Fibroblast of villous mesenchyme (primary cell): Measurements from ENCODE around the gene RFX6. TPM values are rescaled to one million over a fixed set of nuclear protein-coding genes. Genes with fewer than 3 reads are reported as not detected.
"Not testable (repeated sequence)": the region's sequence is repeated elsewhere in the genome, so short reads cannot be mapped to it uniquely, and the experiment has no call there.

Experiments
- DNase-seq: peaks from one replicate; pipeline ENCODE4 v3.0.0-alpha.2; 2010; ENCODE audit warnings: low read depth
- H3K4me3 ChIP-seq: 2 replicates; pipeline ENCODE4 v1.5.1; 2011; ENCODE audit warnings: low read depth, mild to moderate bottlenecking, low read length
- total RNA-seq: library from RNA; depleted of rRNA; stranded (reverse); fragments of >200 nt; gene quantifications from 2 replicates; pipeline ENCODE4 v1.2.3, GENCODE V29; 2012
- TF ChIP-seq, protein P1 (sequence below): IDR thresholded peaks from 2 replicates; pipeline ENCODE4 v1.5.1; 2012; ENCODE audit warnings: low read depth, mild to moderate bottlenecking, low read length; ENCODE audit not compliant: insufficient read depth

RFX6 gene, protein sequence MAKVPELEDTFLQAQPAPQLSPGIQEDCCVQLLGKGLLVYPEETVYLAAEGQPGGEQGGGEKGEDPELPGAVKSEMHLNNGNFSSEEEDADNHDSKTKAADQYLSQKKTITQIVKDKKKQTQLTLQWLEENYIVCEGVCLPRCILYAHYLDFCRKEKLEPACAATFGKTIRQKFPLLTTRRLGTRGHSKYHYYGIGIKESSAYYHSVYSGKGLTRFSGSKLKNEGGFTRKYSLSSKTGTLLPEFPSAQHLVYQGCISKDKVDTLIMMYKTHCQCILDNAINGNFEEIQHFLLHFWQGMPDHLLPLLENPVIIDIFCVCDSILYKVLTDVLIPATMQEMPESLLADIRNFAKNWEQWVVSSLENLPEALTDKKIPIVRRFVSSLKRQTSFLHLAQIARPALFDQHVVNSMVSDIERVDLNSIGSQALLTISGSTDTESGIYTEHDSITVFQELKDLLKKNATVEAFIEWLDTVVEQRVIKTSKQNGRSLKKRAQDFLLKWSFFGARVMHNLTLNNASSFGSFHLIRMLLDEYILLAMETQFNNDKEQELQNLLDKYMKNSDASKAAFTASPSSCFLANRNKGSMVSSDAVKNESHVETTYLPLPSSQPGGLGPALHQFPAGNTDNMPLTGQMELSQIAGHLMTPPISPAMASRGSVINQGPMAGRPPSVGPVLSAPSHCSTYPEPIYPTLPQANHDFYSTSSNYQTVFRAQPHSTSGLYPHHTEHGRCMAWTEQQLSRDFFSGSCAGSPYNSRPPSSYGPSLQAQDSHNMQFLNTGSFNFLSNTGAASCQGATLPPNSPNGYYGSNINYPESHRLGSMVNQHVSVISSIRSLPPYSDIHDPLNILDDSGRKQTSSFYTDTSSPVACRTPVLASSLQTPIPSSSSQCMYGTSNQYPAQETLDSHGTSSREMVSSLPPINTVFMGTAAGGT
- total RNA-seq: not detected in 2 replicates

DNA sequence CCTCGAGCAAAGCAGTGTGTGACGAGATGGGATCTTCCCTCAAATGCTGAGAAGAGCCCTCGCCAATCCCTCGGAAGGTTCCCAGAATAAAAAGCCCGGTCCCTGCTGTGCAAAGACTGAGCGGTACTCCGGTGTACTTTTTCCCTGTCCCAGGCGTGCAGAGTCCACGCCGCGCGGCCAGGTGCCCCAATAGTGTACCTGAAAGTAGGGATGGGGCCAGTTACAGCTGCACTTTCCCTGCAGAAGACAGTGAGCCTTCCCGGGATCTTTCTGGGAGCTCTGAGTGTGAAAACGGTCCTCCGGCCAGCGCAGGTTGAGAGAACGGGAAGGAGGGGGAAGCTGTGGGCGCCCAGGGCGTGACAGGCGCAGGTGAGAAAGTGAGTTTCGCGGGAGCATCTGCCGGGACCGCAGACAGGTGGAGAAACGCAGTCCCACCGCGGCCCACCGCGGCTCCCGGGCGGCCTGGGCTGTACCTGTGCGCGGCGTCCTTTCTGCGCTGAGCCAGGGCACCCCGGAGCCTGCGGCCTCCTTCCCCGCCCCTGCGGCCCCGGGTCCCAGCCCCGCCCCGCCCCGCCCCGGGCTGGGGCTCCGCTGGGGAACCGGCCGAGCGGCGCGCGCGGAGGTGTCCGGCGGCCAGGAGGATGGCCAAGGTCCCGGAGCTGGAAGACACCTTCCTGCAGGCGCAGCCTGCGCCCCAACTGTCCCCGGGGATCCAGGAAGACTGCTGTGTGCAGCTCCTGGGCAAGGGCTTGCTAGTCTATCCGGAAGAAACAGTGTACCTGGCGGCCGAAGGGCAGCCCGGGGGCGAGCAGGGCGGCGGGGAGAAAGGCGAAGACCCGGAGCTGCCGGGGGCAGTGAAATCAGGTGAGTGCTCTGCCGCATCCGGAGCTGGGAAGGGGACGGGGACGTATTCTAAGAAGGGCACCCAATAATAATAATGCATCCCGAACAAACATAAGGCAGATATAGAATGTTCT is at the start of gene RFX6:
Gene RFX6 (plus strand): TSS at position 608 of the 977 bp plus-strand sequence. CDS start 34 bp downstream, at position 642.
- H3K4me3 ChIP-seq: no peak within 1 kb of the TSS
- TF ChIP-seq, protein P1, sequence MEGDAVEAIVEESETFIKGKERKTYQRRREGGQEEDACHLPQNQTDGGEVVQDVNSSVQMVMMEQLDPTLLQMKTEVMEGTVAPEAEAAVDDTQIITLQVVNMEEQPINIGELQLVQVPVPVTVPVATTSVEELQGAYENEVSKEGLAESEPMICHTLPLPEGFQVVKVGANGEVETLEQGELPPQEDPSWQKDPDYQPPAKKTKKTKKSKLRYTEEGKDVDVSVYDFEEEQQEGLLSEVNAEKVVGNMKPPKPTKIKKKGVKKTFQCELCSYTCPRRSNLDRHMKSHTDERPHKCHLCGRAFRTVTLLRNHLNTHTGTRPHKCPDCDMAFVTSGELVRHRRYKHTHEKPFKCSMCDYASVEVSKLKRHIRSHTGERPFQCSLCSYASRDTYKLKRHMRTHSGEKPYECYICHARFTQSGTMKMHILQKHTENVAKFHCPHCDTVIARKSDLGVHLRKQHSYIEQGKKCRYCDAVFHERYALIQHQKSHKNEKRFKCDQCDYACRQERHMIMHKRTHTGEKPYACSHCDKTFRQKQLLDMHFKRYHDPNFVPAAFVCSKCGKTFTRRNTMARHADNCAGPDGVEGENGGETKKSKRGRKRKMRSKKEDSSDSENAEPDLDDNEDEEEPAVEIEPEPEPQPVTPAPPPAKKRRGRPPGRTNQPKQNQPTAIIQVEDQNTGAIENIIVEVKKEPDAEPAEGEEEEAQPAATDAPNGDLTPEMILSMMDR: no peak
- DNase-seq: no peak

DNA sequence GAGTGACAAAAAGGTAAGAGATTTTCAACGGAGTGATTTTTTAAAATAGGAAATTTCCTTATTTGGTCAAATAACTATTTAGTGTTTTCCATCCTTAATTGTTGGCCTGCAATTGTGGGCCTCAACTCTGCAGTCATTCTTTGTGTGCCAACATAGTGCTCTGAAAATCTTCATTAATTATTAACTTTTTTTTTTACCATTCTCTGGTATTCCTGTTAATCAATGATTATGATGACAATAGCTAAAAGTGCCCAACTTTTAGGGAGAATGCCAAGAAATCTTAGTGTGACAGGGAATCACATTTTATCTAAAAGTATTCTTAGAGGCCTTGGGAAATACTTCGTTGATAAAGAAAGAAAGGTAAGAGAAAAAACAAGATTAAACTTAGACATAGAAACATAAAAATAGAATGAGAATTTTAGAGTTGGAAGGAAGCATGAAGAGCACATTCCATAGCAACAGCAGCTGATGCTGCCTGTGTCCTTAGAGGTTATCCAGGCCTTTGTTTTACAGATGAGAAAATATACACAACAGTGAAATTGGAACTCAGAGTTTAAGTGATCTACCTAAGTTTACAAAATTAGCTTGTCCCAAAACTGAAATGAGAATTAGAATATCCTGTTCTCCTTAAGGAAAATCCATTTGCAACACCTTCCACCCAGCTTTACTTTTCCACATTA is 49.3 kb upstream of the RFX6 start:
- TF ChIP-seq, protein P1: no peak
- no peak overlapping the region for H3K4me3 ChIP-seq
- no peak for DNase-seq

DNA sequence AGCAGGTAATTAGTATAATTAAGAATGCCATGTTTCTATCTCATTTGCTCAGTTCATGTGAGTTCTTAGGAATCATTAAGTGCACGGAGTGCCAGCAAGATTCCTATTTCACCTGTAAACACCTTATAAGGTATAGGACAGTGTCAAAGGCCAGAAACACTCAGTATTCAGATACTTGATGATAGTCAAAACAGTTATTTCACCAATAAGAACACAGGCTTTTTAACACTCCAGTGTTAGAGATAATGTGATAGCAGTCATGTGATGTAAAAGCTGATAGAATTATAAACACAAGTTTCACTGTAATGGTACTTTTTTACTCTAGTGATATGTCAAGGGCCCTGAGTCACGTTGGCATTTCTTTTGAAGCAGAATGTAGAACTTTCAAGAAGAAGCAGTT is 48.1 kb upstream of the RFX6 start, which contains the start of gene GPRC6A:
Gene GPRC6A (minus strand): TSS at position 101 of the 400 bp plus-strand sequence. CDS start 70 bp downstream, at position 31.
- DNase-seq: no peak
- H3K4me3 ChIP-seq: no peak within 1 kb of the TSS
- TF ChIP-seq, protein P1: no peak

DNA sequence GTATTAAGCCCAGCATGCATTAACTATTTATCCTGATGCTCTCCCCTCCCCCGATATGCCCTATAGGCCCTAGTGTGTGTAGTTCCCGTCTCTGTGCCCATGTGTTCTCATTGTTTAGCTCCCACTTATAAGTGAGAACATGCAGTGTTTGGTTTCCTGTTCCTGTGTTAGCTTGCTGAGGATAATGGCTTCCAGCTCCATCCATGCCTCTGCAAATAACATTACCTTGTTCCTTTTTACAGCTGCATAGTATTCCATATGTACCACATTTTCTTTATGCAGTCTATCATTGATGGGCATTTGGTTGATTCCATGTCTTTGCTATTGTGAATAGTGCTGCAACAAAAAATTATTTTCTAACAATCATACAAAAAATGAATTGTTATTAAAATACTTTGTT is 42.5 kb upstream of the RFX6 start:
- DNase-seq: not testable (repeated sequence)

DNA sequence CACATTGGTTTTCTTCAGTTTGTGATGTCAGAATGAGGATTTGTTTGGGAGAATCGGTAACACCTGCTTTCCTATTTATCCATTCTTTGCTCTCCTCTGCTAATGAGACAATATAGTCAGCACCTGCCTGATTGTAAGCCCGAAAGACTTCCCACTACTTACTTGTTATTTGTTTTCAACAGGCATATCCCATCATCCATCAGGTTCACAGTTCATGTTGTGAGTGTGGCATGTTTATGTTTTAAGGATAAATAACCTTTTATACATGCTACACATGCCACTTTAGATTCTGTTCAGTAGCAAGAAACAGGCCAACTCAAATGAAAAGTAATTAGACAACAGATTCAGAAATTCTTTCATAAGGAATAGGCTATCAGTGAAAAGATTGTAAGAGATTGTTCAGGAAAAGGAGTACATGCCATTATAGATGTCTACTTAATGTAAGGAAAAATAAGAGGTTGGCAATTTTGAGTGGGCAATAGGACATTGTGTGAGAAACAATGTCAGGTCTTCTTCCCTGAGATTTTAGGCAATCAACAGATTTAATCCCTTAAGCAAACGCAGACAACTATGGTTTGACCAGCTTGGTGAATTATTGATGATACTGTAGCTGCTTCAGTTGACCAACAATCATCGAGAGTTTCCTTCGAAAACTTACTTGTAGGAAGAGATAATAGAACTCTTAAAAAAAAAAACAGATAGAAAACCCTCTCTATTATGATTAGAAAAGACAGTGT is 40.3 kb upstream of the RFX6 start:
- DNase-seq: no peak
- no peak overlapping the region for H3K4me3 ChIP-seq
- TF ChIP-seq, protein P1: no peak

More for the DNA sequence above, 42.5 kb upstream of the RFX6 start:
- not testable (repeated sequence) for H3K4me3 ChIP-seq

DNA sequence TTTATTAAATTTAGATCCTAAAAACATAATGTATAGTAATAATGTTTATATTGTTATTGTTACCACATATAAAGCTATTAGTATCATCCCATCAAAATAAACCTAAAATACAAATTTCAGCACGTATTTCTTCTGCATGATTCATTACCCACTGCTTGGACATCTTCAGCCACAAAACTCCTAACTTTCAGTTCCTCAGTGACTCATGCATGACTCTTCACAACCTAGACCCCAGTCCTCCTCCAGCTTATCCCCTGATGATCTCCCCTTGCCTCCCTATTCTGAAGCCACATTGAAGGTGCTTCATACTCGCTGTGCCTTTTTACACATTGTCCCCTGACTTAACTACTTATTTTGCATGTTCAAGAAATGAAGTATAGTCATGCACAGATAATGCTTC is 37.0 kb upstream of the RFX6 start:
- DNase-seq: peak; percentile 14
- H3K4me3 ChIP-seq: no peak overlapping the region
- TF ChIP-seq, protein P1: no peak
